Astrocyte (in vitro differentiated cells and primary cell): ENCODE data around the gene TES. TPM values are rescaled to one million over a fixed set of nuclear protein-coding genes. Genes with fewer than 3 reads are reported as not detected.

Experiments used
- DNase-seq: peaks from one replicate; pipeline ENCODE4 v3.0.0-alpha.2; 2010; ENCODE audit warnings: low read depth
- FAIRE-seq: peaks from 2 replicates; lab custom pipeline; 2011; peaks lifted over from hg19 to GRCh38; lab: Jason Lieb, UNC
- H2AFZ ChIP-seq: 2 replicates; pipeline ENCODE4 v1.6.0; 2012; ENCODE audit warnings: low read depth, low read length, inconsistent platforms
- H3K27ac ChIP-seq: 2 replicates; pipeline ENCODE4 v1.5.1; 2011; ENCODE audit warnings: low read depth, low read length, inconsistent platforms
- H3K27me3 ChIP-seq: 2 replicates; pipeline ENCODE4 v1.6.0; 2011; ENCODE audit warnings: low read length, inconsistent platforms; ENCODE audit not compliant: insufficient read depth
- H3K36me3 ChIP-seq: 2 replicates; pipeline ENCODE4 v1.5.1; 2011; ENCODE audit warnings: low read length, inconsistent platforms; ENCODE audit not compliant: insufficient read depth
- H3K4me1 ChIP-seq: 2 replicates; pipeline ENCODE4 v1.5.1; 2011; ENCODE audit warnings: low read length, inconsistent platforms; ENCODE audit not compliant: insufficient read depth
- H3K4me2 ChIP-seq: 2 replicates; pipeline ENCODE4 v1.6.0; 2012; ENCODE audit warnings: low read length, inconsistent platforms
- H3K4me3 ChIP-seq: 2 replicates; pipeline ENCODE4 v1.5.1; 2011; ENCODE audit warnings: low read depth, mild to moderate bottlenecking, low read length, inconsistent platforms; ENCODE audit not compliant: insufficient read depth
- H3K79me2 ChIP-seq: 2 replicates; pipeline ENCODE4 v1.6.0; 2012; ENCODE audit warnings: mild to moderate bottlenecking, low read length, inconsistent platforms; ENCODE audit not compliant: insufficient read depth
- H3K9ac ChIP-seq: 2 replicates; pipeline ENCODE4 v1.6.0; 2012; ENCODE audit warnings: mild to moderate bottlenecking, low read length, inconsistent platforms
- H3K9me3 ChIP-seq: 2 replicates; pipeline ENCODE4 v1.5.1; 2012; ENCODE audit warnings: low read depth, mild to moderate bottlenecking, low read length, inconsistent platforms; ENCODE audit not compliant: insufficient read depth
- H4K20me1 ChIP-seq: 2 replicates; pipeline ENCODE4 v1.6.0; 2012; ENCODE audit warnings: low read length, inconsistent platforms; ENCODE audit not compliant: insufficient read depth
- H3K27ac Mint-ChIP-seq: one replicate; pipeline ENCODE4 v1.8.0; 2021; ENCODE audit warnings: mild to moderate bottlenecking, mixed read lengths; ENCODE audit not compliant: unreplicated experiment
- H3K27me3 Mint-ChIP-seq: one replicate; pipeline ENCODE4 v1.8.0; 2021; ENCODE audit warnings: low read depth, mixed read lengths; ENCODE audit not compliant: unreplicated experiment
- H3K36me3 Mint-ChIP-seq: one replicate; pipeline ENCODE4 v1.8.0; 2021; ENCODE audit warnings: low read depth, mixed read lengths; ENCODE audit not compliant: unreplicated experiment
- H3K4me1 Mint-ChIP-seq: one replicate; pipeline ENCODE4 v1.8.0; 2021; ENCODE audit warnings: low read depth, mixed read lengths; ENCODE audit not compliant: unreplicated experiment
- H3K4me3 Mint-ChIP-seq: one replicate; pipeline ENCODE4 v1.8.0; 2021; ENCODE audit warnings: mild to moderate bottlenecking, moderate library complexity, mixed read lengths; ENCODE audit not compliant: unreplicated experiment
- H3K9me3 Mint-ChIP-seq: one replicate; pipeline ENCODE4 v1.8.0; 2021; ENCODE audit warnings: mild to moderate bottlenecking, mixed read lengths; ENCODE audit not compliant: unreplicated experiment
- EZH2 ChIP-seq: IDR thresholded peaks from 2 replicates; pipeline ENCODE4 v1.6.1; 2012; ENCODE audit warnings: mild to moderate bottlenecking, low read length, inconsistent platforms; ENCODE audit not compliant: insufficient read depth
- total RNA-seq: library from RNA; stranded (reverse); gene quantifications from 2 replicates; pipeline ENCODE4 v1.2.1, GENCODE V29; 2021
- TF ChIP-seq, protein P1 (sequence below): IDR thresholded peaks from 2 replicates; pipeline ENCODE4 v1.5.1; 2011; ENCODE audit warnings: low read depth, mild to moderate bottlenecking, inconsistent platforms, low read length, moderate library complexity; ENCODE audit not compliant: insufficient read depth

Gene TES
- total RNA-seq, 1 donor from 2014 or later: 179 TPM

DNA sequence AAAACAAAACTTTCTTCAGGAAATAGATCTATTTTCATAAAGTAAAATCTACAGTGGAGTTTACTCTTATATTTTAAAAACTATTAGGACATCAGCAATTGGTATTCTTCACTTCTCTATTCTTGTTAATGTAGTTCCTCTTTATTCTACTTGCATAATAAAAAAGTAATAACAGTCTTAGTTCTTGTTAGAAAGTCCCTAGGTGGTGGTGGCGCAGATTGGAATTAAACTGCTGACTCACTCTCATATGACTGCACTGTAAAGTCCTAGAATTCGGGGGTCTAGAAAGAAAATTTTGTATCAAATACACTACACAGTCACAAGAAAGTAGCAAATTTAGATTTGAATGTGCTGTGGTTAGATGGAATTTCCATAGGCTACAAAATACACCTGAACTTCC lies 44.6 kb upstream of the TES start:
- Mint-ChIP-seq H3K4me1 (peaks cover 27% of the 10 kb centered on the region), H3K36me3 (no peaks in the 10 kb centered on the region), H3K27ac (no peak overlapping the region), H3K9me3 (no peaks in the 10 kb centered on the region), H3K4me3 (no peak overlapping the region), H3K27me3 (no peaks in the 10 kb centered on the region)
- no peaks in the 10 kb centered on the region for H3K79me2 ChIP-seq
- H3K27ac ChIP-seq: no peak overlapping the region
- H3K9ac ChIP-seq: no peak overlapping the region
- H3K9me3 ChIP-seq: no peaks in the 10 kb centered on the region
- no peaks in the 10 kb centered on the region for H3K36me3 ChIP-seq
- no peak for DNase-seq
- TF ChIP-seq EZH2: no peak
- TF ChIP-seq, protein P1, sequence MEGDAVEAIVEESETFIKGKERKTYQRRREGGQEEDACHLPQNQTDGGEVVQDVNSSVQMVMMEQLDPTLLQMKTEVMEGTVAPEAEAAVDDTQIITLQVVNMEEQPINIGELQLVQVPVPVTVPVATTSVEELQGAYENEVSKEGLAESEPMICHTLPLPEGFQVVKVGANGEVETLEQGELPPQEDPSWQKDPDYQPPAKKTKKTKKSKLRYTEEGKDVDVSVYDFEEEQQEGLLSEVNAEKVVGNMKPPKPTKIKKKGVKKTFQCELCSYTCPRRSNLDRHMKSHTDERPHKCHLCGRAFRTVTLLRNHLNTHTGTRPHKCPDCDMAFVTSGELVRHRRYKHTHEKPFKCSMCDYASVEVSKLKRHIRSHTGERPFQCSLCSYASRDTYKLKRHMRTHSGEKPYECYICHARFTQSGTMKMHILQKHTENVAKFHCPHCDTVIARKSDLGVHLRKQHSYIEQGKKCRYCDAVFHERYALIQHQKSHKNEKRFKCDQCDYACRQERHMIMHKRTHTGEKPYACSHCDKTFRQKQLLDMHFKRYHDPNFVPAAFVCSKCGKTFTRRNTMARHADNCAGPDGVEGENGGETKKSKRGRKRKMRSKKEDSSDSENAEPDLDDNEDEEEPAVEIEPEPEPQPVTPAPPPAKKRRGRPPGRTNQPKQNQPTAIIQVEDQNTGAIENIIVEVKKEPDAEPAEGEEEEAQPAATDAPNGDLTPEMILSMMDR: no peak
- no peak overlapping the region for H3K4me2 ChIP-seq
- H3K4me3 ChIP-seq: no peak overlapping the region
- H3K27me3 ChIP-seq: no peaks in the 10 kb centered on the region
- H3K4me1 ChIP-seq: peaks cover 15% of the 10 kb centered on the region
- FAIRE-seq: no peak
- no peak overlapping the region for H2AFZ ChIP-seq
- H4K20me1 ChIP-seq: no peaks in the 10 kb centered on the region

DNA sequence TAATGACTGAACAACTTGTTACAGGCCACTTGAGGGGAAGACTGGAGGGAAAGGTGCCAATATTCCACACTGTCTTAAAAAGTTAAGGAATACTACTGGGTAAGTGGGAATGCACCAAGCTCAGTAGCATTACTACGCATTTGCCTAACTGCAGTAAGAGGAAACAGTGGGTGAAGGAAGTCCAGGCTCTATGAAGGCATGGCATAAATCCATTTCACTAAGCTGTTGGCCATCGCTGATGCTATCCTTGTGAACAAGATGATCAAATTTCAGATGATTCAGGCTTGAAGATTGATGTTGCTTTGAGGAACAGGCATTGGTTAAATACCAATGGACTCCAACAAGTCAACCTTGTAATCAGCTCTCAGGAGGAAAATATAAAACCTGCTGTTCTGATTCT lies 44.2 kb upstream of the TES start:
- FAIRE-seq (no peak), DNase-seq (peak; percentile 41)
- no peak overlapping the region for H3K4me2 ChIP-seq
- no peaks in the 10 kb centered on the region for H4K20me1 ChIP-seq
- H3K9me3 ChIP-seq: no peaks in the 10 kb centered on the region
- Mint-ChIP-seq H3K4me3 (no peak overlapping the region), H3K27ac (no peak overlapping the region), H3K4me1 (peaks cover 29% of the 10 kb centered on the region), H3K27me3 (no peaks in the 10 kb centered on the region), H3K9me3 (no peaks in the 10 kb centered on the region), H3K36me3 (no peaks in the 10 kb centered on the region)
- no peaks in the 10 kb centered on the region for H3K79me2 ChIP-seq
- no peak overlapping the region for H2AFZ ChIP-seq
- no peak overlapping the region for H3K27ac ChIP-seq
- H3K4me3 ChIP-seq: no peak overlapping the region
- H3K4me1 ChIP-seq: peaks cover 19% of the 10 kb centered on the region
- no peaks in the 10 kb centered on the region for H3K27me3 ChIP-seq
- no peak overlapping the region for H3K9ac ChIP-seq
- no peaks in the 10 kb centered on the region for H3K36me3 ChIP-seq
- TF ChIP-seq, protein P1: no peak
- TF ChIP-seq EZH2: no peak

DNA sequence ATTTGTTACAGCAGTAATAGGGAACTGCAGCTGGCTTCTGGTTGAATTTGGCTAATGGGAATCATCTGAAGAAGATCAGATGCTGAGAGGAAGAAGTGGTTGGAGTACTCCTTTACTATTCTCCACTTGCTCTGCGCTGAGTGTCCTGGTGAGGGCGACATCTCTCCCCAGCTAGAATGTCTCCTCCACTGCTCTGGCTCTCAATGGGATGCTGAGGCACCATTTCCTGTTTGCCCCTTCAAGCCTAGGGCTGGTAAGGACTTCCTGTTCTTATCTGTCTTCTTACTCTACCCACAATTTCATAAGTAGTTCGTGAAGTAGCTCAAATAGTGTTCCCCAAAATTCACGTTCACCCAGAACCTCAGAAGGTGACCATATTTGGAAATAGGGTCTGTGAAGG lies 43.2 kb upstream of the TES start:
- H3K27me3 Mint-ChIP-seq: peaks cover 3% of the 10 kb centered on the region
- FAIRE-seq: no peak
- Histone ChIP-seq H3K9ac (no peak overlapping the region), H3K4me2 (no peak overlapping the region), H3K9me3 (no peaks in the 10 kb centered on the region), H3K36me3 (no peaks in the 10 kb centered on the region), H4K20me1 (no peaks in the 10 kb centered on the region), H3K4me1 (peaks cover 19% of the 10 kb centered on the region), H3K27ac (no peak overlapping the region), H3K79me2 (no peaks in the 10 kb centered on the region), H3K4me3 (no peak overlapping the region), H3K27me3 (no peaks in the 10 kb centered on the region), H2AFZ (no peak overlapping the region)
- H3K4me1 Mint-ChIP-seq: peaks cover 23% of the 10 kb centered on the region
- no peak for DNase-seq
- H3K36me3 Mint-ChIP-seq: no peaks in the 10 kb centered on the region
- H3K4me3 Mint-ChIP-seq: no peak overlapping the region
- TF ChIP-seq, protein P1: no peak
- TF ChIP-seq EZH2: no peak
- H3K9me3 Mint-ChIP-seq: no peaks in the 10 kb centered on the region
- no peak overlapping the region for H3K27ac Mint-ChIP-seq
